Erythroblast (primary cell): Measurements from ENCODE around the gene TK1.

Source experiments
- GATA1 ChIP-seq: IDR thresholded peaks from 2 replicates; pipeline ENCODE4 v1.6.1; 2011; ENCODE audit warnings: low read depth, mild to moderate bottlenecking, control low read depth, low read length, moderate library complexity
- POLR2A ChIP-seq: IDR thresholded peaks from 2 replicates; pipeline ENCODE4 v1.6.1; 2011; ENCODE audit warnings: mild to moderate bottlenecking, low read length

- TF ChIP-seq GATA1 (no peak), POLR2A (no peak)
Measured at GRCh38 chr17:78138204-78139060, 48.4 kb downstream of the TK1 start.
